Measurements from ENCODE around the gene AMOTL2. TPM values are rescaled to one million over a fixed set of nuclear protein-coding genes. Genes with fewer than 3 reads are reported as not detected.

The AMOTL2 gene
- polyA plus RNA-seq, 2 of the 4 experiments (the other 2 are of a cell fraction): 41.1 to 44.1 TPM

DNA sequence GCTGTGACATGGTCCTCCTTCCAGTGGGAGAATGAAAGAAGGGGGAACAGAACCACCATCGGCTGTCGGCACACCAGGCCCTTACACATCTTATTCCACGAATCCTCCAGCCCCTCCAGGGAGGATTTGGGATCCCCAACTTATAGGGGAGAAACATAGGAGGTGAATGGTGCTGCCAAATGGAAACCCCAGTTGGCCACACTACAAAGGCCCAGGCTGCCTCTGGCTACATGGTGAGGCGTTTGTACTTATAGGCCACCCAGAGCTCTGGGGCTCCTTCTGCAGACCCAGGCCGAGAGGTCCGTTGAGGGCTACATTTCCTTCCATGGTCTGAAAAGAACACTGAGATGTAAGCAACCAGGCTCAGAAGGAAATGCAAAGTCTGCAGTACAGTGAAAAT lies 12.0 kb downstream of the AMOTL2 start:
- Histone ChIP-seq H3K27ac (peak overlapping the region; percentile 99 to 100), H3K4me3 (no peak overlapping the region), H3K4me1 (peaks cover 97% of the 10 kb centered on the region), H3K4me2 (peak overlapping the region; percentile 93), H3K9me3 (no peaks in the 10 kb centered on the region)
- ATAC-seq (no peak), FAIRE-seq (no peak), DNase-seq (ENCODE audit: low read depth in 1 of 2, low spot score in 1 of 2) (no peak)
- POLR2A ChIA-PET: interaction anchor here (1.0 to 3.6 kb wide), 2 partner anchors 35 to 49 kb away, joined by 3 to 27 read pairs; no protein-coding TSS in a partner anchor
- TF ChIP-seq NPAS2 (CRISPR knock-in tag; IDR thresholded peaks at IDR 0.05; ENCODE audit: borderline replicate concordance): no peak
- TF ChIP-seq EP300 (IDR thresholded peaks at IDR 0.05): no peak
- TF ChIP-seq, protein P1, sequence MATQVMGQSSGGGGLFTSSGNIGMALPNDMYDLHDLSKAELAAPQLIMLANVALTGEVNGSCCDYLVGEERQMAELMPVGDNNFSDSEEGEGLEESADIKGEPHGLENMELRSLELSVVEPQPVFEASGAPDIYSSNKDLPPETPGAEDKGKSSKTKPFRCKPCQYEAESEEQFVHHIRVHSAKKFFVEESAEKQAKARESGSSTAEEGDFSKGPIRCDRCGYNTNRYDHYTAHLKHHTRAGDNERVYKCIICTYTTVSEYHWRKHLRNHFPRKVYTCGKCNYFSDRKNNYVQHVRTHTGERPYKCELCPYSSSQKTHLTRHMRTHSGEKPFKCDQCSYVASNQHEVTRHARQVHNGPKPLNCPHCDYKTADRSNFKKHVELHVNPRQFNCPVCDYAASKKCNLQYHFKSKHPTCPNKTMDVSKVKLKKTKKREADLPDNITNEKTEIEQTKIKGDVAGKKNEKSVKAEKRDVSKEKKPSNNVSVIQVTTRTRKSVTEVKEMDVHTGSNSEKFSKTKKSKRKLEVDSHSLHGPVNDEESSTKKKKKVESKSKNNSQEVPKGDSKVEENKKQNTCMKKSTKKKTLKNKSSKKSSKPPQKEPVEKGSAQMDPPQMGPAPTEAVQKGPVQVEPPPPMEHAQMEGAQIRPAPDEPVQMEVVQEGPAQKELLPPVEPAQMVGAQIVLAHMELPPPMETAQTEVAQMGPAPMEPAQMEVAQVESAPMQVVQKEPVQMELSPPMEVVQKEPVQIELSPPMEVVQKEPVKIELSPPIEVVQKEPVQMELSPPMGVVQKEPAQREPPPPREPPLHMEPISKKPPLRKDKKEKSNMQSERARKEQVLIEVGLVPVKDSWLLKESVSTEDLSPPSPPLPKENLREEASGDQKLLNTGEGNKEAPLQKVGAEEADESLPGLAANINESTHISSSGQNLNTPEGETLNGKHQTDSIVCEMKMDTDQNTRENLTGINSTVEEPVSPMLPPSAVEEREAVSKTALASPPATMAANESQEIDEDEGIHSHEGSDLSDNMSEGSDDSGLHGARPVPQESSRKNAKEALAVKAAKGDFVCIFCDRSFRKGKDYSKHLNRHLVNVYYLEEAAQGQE (IDR thresholded peaks at IDR 0.05): no peak
- TF ChIP-seq SREBF2 (IDR thresholded peaks at IDR 0.05): no peak
- no peak for TF ChIP-seq HOXB13 (CRISPR knock-in tag; IDR thresholded peaks at IDR 0.05; ENCODE audit: low read depth)
- no peak for TF ChIP-seq EHF (CRISPR knock-in tag; IDR thresholded peaks at IDR 0.05)
- TF ChIP-seq ELK1 (IDR thresholded peaks at IDR 0.05; ENCODE audit: low read depth, low read length): no peak
- TF ChIP-seq ZNF302 (CRISPR knock-in tag; IDR thresholded peaks at IDR 0.05): no peak
- TF ChIP-seq MAFK (IDR thresholded peaks at IDR 0.05; ENCODE audit: partially characterized antibody): no peak
- no peak for TF ChIP-seq JUN (IDR thresholded peaks at IDR 0.05)
- CTCF ChIA-PET: interaction anchor here (5.2 to 31.4 kb wide), 3 partner anchors 13 to 117 kb away, joined by 26 to 356 read pairs (median 240); partner anchors contain the start of genes AMOTL2, ANAPC13 and CEP63
- 91% methylated on average over 6 of the region's 6 CpGs for WGBS (ENCODE audit: missing lambda C conversion rate)

GRCh38 chr3:134361162-134361835 lies 12.9 kb downstream of the AMOTL2 start:
- no peak for TF ChIP-seq ELK1 (IDR thresholded peaks at IDR 0.05; ENCODE audit: low read depth, low read length)
- TF ChIP-seq CHD4 (IDR thresholded peaks at IDR 0.05; ENCODE audit: borderline replicate concordance): no peak
- H3K4me3 ChIP-seq: no peak overlapping the region
- ChIA-PET CTCF (interaction anchor here (23.2 to 31.4 kb wide), 2 partner anchors 47 to 118 kb away, joined by 240 to 356 read pairs; partner anchors contain the start of genes ANAPC13 and CEP63), POLR2A (interaction anchor here (0.7 kb wide), 1 partner anchor 124 kb away, joined by 3 read pairs; the partner anchor contains the start of genes ANAPC13 and CEP63)
- DNase-seq (ENCODE audit: low read depth in 1 of 2, low spot score in 1 of 2) (no peak), FAIRE-seq (no peak), ATAC-seq (no peak)
- peak overlapping the region; percentile 99 to 100 for H3K27ac ChIP-seq
- peaks cover 97% of the 10 kb centered on the region for H3K4me1 ChIP-seq
- peak overlapping the region; percentile 93 for H3K4me2 ChIP-seq
- H3K9me3 ChIP-seq: no peaks in the 10 kb centered on the region
- whole genome bisulfite sequencing (ENCODE audit: missing lambda C conversion rate): 93% methylated on average over 33 of the region's 33 CpGs

DNA sequence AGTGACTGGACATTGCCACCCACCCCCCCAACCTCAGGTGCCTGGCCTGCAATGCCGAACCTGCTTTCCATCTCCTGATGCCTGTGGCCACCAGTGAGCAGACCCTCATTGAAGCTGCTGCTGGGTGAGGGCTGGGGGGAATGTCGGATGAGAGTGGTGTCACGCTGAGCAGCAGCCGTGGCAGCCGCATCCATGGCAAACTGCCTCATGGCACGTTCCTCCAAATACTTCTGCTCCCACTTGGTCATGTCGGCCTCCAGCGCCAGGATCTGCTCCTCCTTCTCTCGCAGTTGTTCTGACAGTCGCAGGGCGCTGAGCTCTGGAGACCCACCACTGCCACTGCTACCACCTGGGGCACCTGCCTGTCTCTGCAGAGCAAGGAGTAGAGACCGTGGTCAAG lies 14.2 kb downstream of the AMOTL2 start:
- peak overlapping the region; percentile 99 to 100 for H3K27ac ChIP-seq
- TF ChIP-seq GATA3 (IDR thresholded peaks at IDR 0.05; ENCODE audit: borderline replicate concordance) (no peak), SMC3 (IDR thresholded peaks at IDR 0.05) (no peak), CEBPB (IDR thresholded peaks at IDR 0.05) (no peak), CBX2 (IDR thresholded peaks at IDR 0.05; ENCODE audit: borderline replicate concordance, low read depth) (no peak), FOSB (CRISPR knock-in tag; IDR thresholded peaks at IDR 0.05) (no peak), TFCP2L1 (CRISPR knock-in tag; IDR thresholded peaks at IDR 0.05) (no peak)
- ChIA-PET CTCF (interaction anchor here (1.3 to 31.4 kb wide), 4 partner anchors 9 to 119 kb away, joined by 5 to 356 read pairs (median 128); partner anchors contain the start of genes ANAPC13 and CEP63), POLR2A (interaction anchor here (1.2 kb wide), 1 partner anchor 9 kb away, joined by 4 read pairs; no protein-coding TSS in a partner anchor)
- H3K4me3 ChIP-seq: no peak overlapping the region
- H3K9me3 ChIP-seq: no peaks in the 10 kb centered on the region
- DNase-seq (ENCODE audit: low read depth in 1 of 2, low spot score in 1 of 2): no peak
- FAIRE-seq: no peak
- peak overlapping the region; percentile 93 for H3K4me2 ChIP-seq
- WGBS (ENCODE audit: missing lambda C conversion rate): 90% methylated on average over 11 of the region's 12 CpGs
- H3K4me1 ChIP-seq: peaks cover 97% of the 10 kb centered on the region
- no peak for ATAC-seq
